ENCODE data around the gene SEMA5A. TPM values are rescaled to one million over a fixed set of nuclear protein-coding genes. Genes with fewer than 3 reads are reported as not detected.

The SEMA5A gene
- total and polyA plus RNA-seq, 7 donors: 0.60 to 4.7 (median 2.8) TPM

DNA sequence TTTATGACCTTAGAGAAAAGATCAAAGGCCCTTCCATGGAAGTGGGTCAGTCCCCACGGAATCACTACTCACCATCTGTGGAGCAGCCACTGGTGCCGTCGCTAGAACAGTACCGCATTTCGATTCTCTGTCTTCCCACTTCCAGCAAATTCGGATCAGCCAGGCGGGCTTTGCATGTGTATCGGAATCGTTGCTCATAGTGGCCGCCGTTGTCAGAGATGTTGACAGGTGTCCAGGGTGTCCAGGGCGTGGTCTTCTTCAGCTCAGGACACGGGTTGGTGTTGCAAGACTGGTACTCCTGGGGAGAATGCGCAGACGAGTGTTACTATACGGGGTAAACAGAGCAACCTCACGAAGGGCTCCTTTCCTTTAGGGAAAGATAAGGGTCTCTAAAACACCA is 479.5 kb downstream of the SEMA5A start:
- no peak for DNase-seq
- Histone ChIP-seq H3K36me3 (no peaks in the 10 kb centered on the region), H3K27ac (no peak overlapping the region), H3K9me3 (no peaks in the 10 kb centered on the region), H3K4me3 (no peak overlapping the region), H3K4me1 (peaks cover 0 to 13% (median 5%) of the 10 kb centered on the region in 4 donors), H3K27me3 (no peaks in the 10 kb centered on the region)
- intact Hi-C loops (cut with DNase I): no loop called here
- TF ChIP-seq, protein P1, sequence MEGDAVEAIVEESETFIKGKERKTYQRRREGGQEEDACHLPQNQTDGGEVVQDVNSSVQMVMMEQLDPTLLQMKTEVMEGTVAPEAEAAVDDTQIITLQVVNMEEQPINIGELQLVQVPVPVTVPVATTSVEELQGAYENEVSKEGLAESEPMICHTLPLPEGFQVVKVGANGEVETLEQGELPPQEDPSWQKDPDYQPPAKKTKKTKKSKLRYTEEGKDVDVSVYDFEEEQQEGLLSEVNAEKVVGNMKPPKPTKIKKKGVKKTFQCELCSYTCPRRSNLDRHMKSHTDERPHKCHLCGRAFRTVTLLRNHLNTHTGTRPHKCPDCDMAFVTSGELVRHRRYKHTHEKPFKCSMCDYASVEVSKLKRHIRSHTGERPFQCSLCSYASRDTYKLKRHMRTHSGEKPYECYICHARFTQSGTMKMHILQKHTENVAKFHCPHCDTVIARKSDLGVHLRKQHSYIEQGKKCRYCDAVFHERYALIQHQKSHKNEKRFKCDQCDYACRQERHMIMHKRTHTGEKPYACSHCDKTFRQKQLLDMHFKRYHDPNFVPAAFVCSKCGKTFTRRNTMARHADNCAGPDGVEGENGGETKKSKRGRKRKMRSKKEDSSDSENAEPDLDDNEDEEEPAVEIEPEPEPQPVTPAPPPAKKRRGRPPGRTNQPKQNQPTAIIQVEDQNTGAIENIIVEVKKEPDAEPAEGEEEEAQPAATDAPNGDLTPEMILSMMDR (IDR thresholded peaks at IDR 0.05): no peak
- TF ChIP-seq POLR2A (IDR thresholded peaks at IDR 0.05): no peak
- TF ChIP-seq EP300 (IDR thresholded peaks at IDR 0.05): no peak
- no peak for TF ChIP-seq POLR2AphosphoS5 (IDR thresholded peaks at IDR 0.05)
- 90 to 95% methylated on average over 17 of the region's 17 CpGs for WGBS, 2 donors

DNA sequence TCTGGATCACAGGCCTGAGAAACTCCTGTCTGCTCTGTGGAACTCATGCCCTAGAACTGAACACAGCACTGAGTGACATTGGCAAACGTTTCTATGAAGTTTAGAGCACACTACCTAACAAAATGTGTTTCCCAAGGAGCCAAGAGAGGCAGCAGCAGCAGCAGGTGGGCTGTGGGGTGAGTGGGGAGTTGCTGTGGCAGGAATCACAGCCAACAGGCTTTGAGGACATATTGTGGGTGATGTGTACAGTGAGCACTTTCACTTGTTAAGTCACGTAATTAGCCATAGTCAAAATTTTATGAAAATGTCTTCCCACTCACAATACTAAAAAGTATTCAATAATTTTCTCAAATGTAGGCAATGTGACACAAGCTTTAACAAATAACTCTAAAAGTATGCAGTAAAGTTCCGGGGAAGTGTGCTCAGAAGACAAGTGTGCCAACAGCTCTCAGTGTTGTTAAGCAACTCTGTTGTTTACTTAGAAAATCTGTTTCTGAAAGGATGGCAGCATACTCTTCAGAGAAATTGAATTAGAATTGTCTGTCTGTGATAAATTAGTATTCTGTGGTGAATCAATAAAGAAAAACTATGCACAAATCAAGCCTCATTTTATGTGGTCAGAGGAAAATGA is 482.1 kb downstream of the SEMA5A start:
- no peaks in the 10 kb centered on the region for H3K36me3 ChIP-seq
- no peaks in the 10 kb centered on the region for H3K27me3 ChIP-seq
- no peaks in the 10 kb centered on the region for H3K4me1 ChIP-seq
- intact Hi-C loops (cut with DNase I): no loop called here
- DNase-seq: no peak
- H3K27ac ChIP-seq: no peak overlapping the region
- TF ChIP-seq, protein P1 (IDR thresholded peaks at IDR 0.05): no peak
- TF ChIP-seq EP300 (IDR thresholded peaks at IDR 0.05): no peak
- TF ChIP-seq POLR2A (IDR thresholded peaks at IDR 0.05): no peak
- no peak for TF ChIP-seq POLR2AphosphoS5 (IDR thresholded peaks at IDR 0.05)
- no peaks in the 10 kb centered on the region for H3K9me3 ChIP-seq
- no peak overlapping the region for H3K4me3 ChIP-seq
- 67 to 81% methylated on average over 3 of the region's 3 CpGs for WGBS, 2 donors

DNA sequence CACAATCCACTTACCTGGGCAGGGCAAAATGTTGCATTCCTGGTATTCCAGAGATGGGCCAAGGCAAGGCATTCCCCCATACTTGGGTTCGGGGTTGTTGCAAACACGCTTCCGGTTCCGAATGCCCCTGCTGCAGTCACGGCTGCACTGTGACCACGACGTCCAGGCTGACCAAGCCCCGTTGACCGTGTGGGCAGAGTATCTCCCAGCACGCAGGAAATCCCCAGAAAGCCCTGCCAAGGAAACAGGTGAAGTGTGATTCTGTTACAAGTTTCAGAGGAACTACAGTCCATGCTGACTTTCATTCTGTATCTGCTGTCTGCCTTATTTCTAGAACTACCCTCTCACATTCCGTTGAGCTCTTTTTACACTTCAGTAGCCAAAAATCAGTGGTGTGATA is 483.0 kb downstream of the SEMA5A start:
- Histone ChIP-seq H3K4me1 (no peaks in the 10 kb centered on the region), H3K4me3 (no peak overlapping the region), H3K36me3 (no peaks in the 10 kb centered on the region), H3K27ac (no peak overlapping the region), H3K9me3 (no peaks in the 10 kb centered on the region), H3K27me3 (no peaks in the 10 kb centered on the region)
- 86 to 93% methylated on average over 11 of the region's 11 CpGs for WGBS, 2 donors
- no peak for TF ChIP-seq POLR2A (IDR thresholded peaks at IDR 0.05)
- no peak for TF ChIP-seq EP300 (IDR thresholded peaks at IDR 0.05)
- TF ChIP-seq, protein P1 (IDR thresholded peaks at IDR 0.05): no peak
- no peak for TF ChIP-seq POLR2AphosphoS5 (IDR thresholded peaks at IDR 0.05)
- no peak for DNase-seq
- intact Hi-C loops (cut with DNase I): no loop called here

DNA sequence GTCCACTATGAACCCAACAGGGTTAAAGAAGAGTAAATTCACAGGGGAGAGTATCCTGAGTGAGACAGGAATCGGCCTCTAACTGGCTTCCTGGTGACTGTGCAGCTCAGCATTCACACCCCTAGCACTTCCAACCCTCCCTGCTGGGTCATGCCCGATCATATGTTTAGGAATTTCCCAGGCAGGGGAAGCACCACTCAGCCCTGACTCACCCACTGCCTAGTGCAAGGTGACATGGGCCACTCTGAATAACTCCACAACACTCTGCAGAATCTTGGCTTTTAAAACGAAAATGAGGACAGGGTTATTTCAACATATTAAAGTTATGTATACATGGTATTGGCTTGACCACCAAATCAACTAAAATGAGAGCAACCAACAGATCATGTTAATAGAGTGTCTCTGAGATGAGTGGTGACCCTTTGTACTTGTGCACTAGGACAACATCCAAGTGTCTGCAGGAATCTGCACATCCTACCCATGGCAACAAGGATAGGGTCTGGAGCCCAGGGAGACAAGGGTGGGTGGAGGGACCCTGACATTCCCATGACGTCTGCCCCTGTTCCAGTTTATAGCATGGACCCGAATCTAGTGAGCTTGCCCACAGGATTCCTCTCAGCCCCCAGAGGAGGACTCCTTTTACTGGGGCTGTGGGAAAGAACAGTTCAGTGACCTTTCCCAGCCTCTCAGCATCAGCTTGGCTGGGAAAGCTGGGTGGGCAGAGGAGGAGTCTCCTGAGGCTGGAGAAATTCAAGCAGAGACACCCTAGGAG is 485.8 kb downstream of the SEMA5A start:
- no peak overlapping the region for H3K27ac ChIP-seq
- H3K9me3 ChIP-seq: no peaks in the 10 kb centered on the region
- no peak overlapping the region for H3K4me3 ChIP-seq
- DNase-seq: no peak
- no peaks in the 10 kb centered on the region for H3K4me1 ChIP-seq
- no peak for TF ChIP-seq EP300 (IDR thresholded peaks at IDR 0.05)
- TF ChIP-seq POLR2A (IDR thresholded peaks at IDR 0.05): no peak
- TF ChIP-seq, protein P1 (IDR thresholded peaks at IDR 0.05): no peak
- no peak for TF ChIP-seq POLR2AphosphoS5 (IDR thresholded peaks at IDR 0.05)
- no peaks in the 10 kb centered on the region for H3K36me3 ChIP-seq
- WGBS, 2 donors: 68 to 71% methylated on average over 5 of the region's 5 CpGs
- intact Hi-C loops (cut with DNase I): no loop called here
- H3K27me3 ChIP-seq: no peaks in the 10 kb centered on the region
